HL-60/S4 treated with phorbol 12-myristate 13-acetate at 8.2 ng/mL for 4 days and 3 days (cell line): ENCODE results near the gene CTXND1.

Experiments used
- in situ Hi-C: fragments of 300-500 bp; cut with MboI; formaldehyde crosslinking; loops from 2 replicates; pipeline ENCODE4 v1.15.0; 2022; ENCODE audit warnings: low sequenced_read_pairs

The CTXND1 gene

GRCh38 chr15:80183306-80183705 lies 68.7 kb downstream of the CTXND1 start:
- in situ Hi-C loops = no loop called here

GRCh38 chr15:80182611-80183261 lies 69.3 kb downstream of the CTXND1 start:
- in situ Hi-C loops = no loop called here

- in situ Hi-C loops = no loop called here
These were observed 71.0 kb downstream of the CTXND1 start for GRCh38 chr15:80180986-80181385.

GRCh38 chr15:80180468-80180867 lies 71.5 kb downstream of the CTXND1 start:
- in situ Hi-C loops = no loop called here

GRCh38 chr15:80179935-80180334 lies 72.1 kb downstream of the CTXND1 start:
- in situ Hi-C loops = no loop called here

- in situ Hi-C loops = no loop called here
These were observed 72.8 kb downstream of the CTXND1 start for GRCh38 chr15:80179025-80179759.

GRCh38 chr15:80177156-80177555 lies 74.9 kb downstream of the CTXND1 start:
- in situ Hi-C loops = no loop called here

GRCh38 chr15:80176443-80176842 lies 75.6 kb downstream of the CTXND1 start:
- in situ Hi-C loops = no loop called here

- in situ Hi-C loops = no loop called here
These were observed 76.6 kb downstream of the CTXND1 start for GRCh38 chr15:80175436-80175835.

- in situ Hi-C loops = no loop called here
These were observed 77.8 kb downstream of the CTXND1 start for GRCh38 chr15:80174017-80174746.

GRCh38 chr15:80173022-80173759 lies 78.8 kb downstream of the CTXND1 start:
- in situ Hi-C loops = no loop called here

GRCh38 chr15:80172401-80172800 lies 79.6 kb downstream of the CTXND1 start:
- in situ Hi-C loops = no loop called here

- in situ Hi-C loops = no loop called here
These were observed 80.2 kb downstream of the CTXND1 start for GRCh38 chr15:80171787-80172186.

GRCh38 chr15:80170596-80170995 lies 81.4 kb downstream of the CTXND1 start:
- in situ Hi-C loops = no loop called here

GRCh38 chr15:80169768-80170357 lies 82.2 kb downstream of the CTXND1 start:
- in situ Hi-C loops = no loop called here

- in situ Hi-C loops = no loop called here
These were observed 83.6 kb downstream of the CTXND1 start for GRCh38 chr15:80168421-80168820.

- in situ Hi-C loops = no loop called here
These were observed 84.1 kb downstream of the CTXND1 start for GRCh38 chr15:80167936-80168335.

GRCh38 chr15:80163897-80164296 lies 88.1 kb downstream of the CTXND1 start:
- in situ Hi-C loops = no loop called here

- in situ Hi-C loops = no loop called here
These were observed 88.8 kb downstream of the CTXND1 start for GRCh38 chr15:80163217-80163616.

GRCh38 chr15:80162059-80162554 lies 89.9 kb downstream of the CTXND1 start:
- in situ Hi-C loops = no loop called here
